NCI-H774 (cell line): ENCODE data around the gene ZFTA.
A peak's percentile ranks its signal among the peaks of the same experiment; 100 is the strongest.
"Not testable (repeated sequence)": the region's sequence is repeated elsewhere in the genome, so short reads cannot be mapped to it uniquely, and the experiment has no call there.

Experiments used
- DNase-seq: peaks from one replicate; lab custom pipeline; 2025; lab: John Stamatoyannopoulos, UW

ZFTA gene

GRCh38 chr11:63775191-63775590, 6.6 kb upstream of the ZFTA start:
- DNase-seq = no peak

- DNase-seq = not testable (repeated sequence)
These were observed 3.3 kb upstream of the ZFTA start for GRCh38 chr11:63771741-63772318.

DNA sequence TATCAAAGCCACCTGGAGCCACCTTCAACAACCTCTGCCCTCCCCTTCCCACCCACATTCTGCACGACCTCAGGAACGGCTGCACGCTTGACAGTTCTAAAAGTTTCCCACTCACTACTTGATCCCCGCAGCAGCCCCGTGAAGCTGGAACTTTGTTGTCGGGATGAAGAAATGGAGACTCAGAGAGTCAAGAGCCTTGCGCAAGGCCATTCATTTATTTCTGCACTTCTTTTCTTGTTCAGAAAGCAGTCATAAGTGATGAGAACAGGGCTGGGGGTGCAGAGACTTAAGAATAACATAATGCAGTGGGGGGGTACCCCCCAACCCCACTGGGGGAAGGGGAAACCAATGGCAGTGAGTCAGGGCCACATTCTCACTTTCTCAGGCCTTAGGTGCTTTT, 2.2 kb upstream of the ZFTA start:
- no peak for DNase-seq

DNA sequence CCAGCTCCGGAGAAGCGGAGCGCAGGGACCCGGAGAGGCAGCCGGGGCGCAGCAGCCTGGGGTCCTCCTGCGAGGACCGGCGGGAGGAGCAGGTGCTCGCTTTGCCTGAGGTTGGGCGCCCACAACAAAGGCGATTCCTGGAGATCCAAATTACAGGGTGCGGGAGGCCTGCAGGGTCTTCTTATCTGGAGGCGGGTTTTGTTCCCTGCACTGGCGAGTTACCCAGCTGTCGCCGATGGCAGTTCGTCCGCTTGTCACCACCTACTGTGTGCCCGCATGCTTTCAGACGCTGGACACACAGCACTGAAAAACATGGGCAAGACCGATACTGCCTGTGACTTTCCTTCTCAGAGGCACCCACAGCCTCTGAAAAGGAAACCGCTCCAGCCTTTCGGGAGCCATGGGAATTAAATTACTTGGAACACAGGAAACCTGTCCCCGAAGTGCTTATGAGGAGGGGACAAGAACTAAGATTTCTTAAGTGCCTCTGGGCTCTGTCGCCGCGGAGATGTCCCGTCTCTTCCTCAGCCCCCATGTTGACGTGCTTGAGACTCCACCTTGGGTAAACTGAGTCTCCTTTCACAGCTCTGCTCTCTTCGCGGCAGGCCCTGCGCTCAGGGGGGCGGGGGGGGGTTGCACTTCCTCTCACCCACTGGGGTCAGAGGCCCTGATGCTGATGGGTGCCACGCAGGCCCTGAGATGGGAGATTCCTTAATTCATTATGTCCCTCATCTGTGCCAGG, 1.3 kb upstream of the ZFTA start:
- no peak for DNase-seq

DNA sequence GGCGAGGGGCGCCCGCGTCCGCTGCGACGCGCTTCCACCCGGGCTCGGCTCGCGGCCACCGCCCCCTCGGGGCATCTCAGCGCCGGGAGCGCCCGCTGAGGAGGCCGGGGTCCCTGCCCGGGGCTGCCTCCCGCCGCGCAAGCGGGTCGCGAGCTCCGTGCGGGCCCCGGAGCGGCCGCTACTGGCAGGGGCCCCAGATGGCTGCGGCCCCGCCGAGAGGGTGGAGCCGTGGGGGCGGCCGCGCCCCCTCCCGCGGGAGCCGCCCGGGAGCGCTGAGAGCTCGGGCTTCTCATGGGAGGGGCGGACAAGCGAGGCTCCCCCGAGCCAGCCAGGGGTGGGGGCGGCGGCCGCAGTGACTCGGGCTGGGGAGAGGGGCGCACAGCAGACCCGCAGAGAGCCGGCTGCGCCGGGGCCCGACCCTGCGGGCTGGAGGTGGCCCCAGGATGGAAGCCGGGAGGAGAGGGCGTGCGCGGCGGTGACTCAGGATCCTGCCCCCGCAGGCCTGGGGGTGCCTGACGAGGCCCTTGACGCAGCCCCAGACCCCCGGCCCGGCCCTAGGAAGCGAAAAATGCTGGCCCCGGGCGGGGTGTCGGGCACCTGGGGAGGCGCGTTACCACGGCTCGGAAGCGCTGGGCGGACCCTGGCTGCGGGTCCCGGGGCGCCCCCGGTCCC, 603 bp upstream of the ZFTA start:
- DNase-seq = no peak

DNA sequence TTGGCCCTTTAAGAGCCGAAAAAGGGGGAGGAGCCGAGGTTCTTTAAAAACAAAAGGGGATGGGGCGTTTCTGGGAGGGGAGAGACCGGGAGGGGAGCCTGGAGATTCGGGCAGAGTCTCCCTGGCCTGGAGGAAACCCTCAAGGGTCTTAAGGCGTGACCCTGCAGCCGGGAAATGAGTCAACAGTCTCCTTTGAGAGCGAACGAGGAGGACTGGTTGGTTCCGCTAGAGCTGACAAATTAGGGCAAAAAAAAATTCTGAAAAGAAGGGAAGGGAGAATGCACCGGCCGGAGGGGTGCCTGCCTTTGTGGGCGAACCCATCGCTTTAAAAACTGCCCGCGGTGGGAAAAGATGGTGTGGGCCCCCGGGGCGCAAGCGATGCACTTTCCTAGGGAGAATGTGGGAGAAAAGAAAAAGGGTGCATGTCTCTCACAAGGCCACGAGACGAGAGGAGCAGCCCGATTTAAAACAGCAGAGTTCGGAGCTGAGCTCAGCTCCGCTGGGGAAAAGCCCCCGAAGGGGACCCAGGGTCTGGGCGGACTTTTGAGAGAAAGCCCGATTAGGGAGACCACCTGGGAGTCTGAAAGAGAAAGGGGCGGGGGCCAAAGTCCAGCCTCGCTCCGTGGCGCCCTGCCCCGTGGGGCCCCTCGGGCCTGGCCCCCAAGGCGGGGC, 874 bp downstream of the ZFTA start:
- peak; percentile 50 for DNase-seq

GRCh38 chr11:63767267-63767564, 1.4 kb downstream of the ZFTA start:
- no peak for DNase-seq

- DNase-seq = no peak
These were observed 1.9 kb downstream of the ZFTA start for GRCh38 chr11:63766531-63767235.

DNA sequence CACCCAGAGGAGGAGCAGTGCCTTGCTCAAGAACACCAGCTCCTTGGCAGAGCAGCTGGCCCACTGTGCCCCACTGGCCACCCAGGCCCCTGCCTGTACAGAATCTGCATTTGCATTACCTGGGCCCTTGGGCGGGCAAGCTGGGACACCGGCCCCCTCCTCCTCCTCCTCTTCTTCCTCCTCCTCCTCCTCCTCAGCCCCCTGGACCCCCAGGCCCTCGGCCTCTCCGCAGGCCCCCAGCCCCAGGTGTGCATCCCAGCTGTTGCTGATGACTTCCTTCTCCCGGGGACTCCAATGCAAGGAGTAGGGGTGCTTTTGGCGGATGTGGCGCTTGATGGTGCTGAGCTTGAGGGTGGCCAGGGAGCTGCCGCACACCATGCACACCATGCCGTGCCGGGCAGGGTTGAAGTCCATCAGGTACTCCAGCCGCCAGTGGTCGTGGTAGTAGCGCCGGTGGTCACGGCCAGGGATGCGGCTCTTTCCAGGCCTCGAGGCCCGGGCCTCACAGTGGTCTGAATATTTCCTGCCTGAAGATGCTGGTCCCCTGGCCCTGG, 2.8 kb downstream of the ZFTA start:
- no peak for DNase-seq

DNA sequence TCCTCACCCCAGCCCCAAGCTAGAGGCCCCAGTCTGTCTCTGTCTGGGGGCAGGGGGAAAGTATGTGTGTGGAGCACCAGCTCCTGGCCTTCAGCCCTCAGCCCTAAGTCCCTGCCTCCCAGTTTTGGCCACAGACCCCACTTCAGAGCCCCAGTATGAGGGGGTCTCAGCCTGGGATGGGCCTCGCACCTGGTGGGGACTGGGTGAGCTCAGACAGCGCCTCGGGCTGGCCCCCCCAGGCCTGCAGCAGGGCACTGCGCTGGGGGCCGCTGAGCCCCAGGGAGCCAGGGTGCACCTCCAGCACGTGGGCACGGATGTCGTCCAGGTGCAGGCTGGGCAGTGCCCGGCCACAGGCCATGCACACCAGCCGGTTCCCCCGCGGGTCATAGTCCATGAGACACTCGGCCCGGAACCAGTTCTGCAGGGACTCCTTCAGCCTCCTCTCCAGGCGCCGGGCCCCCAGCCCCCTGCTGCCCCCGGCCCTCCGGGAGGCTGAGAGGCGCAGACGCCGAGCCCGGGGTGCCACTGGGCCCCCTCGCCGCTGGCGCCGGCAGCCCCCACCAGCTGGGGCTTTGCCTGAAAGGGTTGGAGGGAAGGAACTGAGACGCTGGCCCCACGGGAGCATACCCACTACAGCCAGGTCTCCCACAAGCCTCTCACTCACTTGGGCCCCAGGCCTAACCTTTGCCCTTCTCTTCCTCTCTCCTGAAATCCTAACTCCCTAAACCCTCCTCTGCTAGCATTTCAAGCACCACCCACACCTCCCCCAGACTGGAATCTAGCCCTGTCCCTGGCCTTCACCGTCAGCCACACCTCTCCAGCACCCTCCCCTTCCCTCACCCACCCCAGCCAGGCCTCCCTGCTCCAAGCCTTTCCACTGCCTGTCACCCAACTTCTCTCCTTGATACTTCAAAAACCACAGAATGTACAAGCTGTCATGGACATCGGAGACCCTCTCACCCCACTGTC, 3.6 kb downstream of the ZFTA start:
- no peak for DNase-seq

GRCh38 chr11:63764340-63764678, 4.3 kb downstream of the ZFTA start:
- DNase-seq = no peak

DNA sequence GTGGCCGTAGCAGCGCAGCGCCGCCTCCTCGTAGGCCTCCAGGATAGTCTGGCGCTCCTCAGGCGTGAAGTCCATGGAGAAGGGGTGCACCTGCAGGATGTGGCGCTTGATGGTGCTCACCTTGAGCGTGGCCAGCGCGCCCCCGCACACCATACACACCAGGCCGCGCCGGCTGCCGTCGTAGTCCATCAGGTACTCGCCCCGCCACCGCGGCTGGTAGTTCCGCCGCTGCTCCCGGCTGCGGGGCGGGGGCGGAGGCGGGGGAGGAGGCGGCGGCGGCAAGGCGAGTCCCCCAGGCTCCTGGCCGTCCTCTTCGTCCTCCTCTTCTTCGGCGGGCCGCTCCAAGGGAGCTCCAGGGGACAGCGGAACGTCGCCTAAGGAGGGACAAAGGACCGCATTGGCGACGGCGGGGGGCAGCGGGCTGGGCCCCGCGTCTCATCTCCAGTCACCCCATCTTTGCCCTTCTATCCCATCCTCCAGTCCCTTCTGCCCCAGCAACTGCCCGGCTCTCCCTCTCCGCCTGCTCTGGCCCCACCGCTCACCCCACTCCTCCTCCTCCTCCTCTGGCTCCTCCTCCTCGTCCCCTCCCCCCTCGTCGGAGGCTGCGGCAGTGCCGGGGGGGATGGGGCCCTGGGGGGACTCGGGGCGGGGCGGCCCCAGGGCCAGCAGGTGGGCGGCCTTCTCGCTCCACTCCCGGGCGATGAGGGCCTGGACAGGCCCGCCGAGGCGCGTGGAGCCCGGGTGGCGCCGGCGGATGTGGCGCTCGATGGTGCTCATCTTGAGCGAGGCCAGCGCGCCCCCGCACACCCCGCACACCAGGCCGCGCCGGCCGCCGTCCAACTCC, 4.9 kb downstream of the ZFTA start:
- no peak for DNase-seq

DNA sequence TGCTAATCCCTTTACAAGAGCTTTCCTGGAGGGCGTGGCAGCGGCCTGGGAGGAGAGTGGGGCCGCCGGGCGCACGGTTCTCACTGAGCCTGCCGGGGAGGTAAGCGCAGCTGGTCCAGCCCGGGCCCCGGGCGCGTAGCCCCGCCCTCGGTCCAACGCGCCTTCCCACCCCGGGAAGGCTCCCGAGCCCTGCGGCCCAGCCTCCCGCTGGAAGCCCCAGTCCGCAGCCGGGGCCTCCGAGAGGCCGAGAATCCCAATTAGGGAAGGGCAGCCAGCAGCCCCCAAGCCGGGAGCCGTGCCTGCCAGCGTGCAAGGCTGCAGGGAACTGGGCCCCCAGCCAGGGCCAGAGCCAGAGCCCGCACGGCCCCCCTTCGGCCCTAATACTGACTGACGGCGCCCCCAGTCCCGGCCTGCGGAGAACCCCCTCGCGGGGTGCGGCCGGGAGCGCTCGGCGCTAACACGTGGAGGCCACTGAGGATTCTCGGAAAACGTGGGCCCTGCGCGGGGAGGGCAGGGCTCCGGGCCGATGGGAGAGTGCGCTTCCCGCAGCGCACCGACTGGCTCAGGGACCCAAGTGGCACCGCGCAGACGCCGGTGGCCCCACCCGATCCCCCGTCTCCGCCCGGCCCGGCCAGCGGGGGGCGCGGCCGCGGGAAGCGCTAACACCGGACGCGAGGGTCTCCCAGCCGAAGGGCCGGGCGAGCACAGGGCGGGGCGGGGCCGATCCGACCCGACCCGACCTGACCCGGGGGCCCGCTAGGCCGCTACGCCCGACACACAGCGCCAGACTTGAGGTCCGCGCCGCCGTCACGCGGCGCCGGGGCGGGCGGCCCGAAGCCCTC, 5.7 kb downstream of the ZFTA start:
- DNase-seq = no peak

DNA sequence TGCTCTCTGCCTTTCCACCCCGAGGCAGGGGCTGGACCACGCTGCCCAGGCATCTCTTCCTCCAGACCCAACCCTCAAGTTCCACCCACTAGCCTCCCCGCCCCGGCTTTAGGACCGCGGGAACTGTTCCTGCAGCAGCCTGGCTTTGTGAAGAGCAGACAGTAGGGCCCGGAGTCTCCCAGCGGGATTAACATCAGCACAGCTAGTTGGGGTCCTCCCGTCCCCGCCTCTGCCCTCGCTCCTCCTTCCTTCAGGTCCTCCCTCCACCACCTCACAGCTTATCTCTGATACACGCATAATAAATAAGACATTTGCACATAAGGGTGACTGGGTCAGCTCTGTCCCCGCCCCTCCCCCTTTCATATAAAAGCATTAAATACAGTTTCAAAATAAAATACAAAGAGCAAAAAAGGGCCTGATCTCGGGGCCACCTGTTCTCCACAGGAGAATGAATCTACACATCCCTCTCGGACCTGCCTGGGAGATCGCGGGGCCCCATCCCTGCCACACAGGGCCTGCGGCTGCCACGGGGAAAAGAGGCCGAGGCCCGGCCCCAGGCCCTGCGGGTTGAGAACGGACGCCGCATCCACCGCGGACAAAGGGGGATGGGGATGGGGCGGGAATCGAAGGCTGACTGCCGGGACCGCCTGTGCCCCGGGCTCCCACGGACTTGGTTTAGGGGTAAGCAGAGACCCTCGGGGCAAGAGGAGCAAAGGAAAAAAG, 6.5 kb downstream of the ZFTA start:
- no peak for DNase-seq

- DNase-seq = no peak
These were observed 7.4 kb downstream of the ZFTA start for GRCh38 chr11:63761188-63761587.

DNA sequence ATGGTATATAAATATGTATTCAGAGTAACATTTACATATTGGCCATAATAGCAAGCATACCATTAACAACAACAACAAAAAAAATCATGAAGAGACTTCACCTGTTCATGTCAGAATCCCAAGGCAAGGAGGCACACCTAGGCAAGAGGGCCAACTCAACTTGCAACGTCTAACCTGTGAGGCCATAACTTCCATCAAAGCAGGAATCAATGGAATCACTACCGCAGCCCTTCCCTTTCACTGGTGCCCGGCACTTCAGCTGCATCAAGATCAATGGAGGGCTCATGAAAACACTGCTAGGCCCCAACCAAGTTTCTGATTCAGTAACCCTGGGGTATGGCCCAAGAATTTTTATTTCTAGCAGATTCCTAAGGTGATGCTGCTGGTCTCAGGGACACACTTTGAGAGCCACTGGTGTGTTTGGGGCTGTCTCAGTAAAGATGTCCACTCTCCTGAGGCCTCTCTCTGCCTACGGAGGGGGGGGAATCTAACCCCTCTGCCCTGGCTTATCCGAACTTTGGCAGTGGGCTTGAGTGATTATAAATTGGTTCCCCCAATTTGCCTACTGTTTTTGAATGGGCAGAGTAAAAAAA, 8.0 kb downstream of the ZFTA start:
- DNase-seq = no peak

GRCh38 chr11:63756919-63757761, 11.4 kb downstream of the ZFTA start:
- no peak for DNase-seq
